Measurements from ENCODE around the gene HIGD1C.

- TF ChIP-seq CTCF (IDR thresholded peaks at IDR 0.05) (no peak), TEAD4 (CRISPR knock-in tag; IDR thresholded peaks at IDR 0.05) (no peak), IRF1 (CRISPR knock-in tag; IDR thresholded peaks at IDR 0.05) (no peak), ZNF423 (CRISPR knock-in tag; IDR thresholded peaks at IDR 0.05) (no peak), STAT6 (CRISPR knock-in tag; conservative IDR thresholded peaks at IDR 0.05; ENCODE audit: low read depth) (no peak), ZBTB43 (CRISPR knock-in tag; IDR thresholded peaks at IDR 0.05) (no peak), SP1 (CRISPR knock-in tag; conservative IDR thresholded peaks at IDR 0.05) (no peak), NR1H2 (CRISPR knock-in tag; IDR thresholded peaks at IDR 0.05) (no peak), MAX (CRISPR knock-in tag; IDR thresholded peaks at IDR 0.05) (no peak), ATF3 (CRISPR knock-in tag; conservative IDR thresholded peaks at IDR 0.05) (no peak), CBFB (CRISPR knock-in tag; IDR thresholded peaks at IDR 0.05; ENCODE audit: low read depth) (no peak)
Observed at GRCh38 chr12:51000245-51000644, 47.9 kb downstream of the HIGD1C start.

All from WTC11 (cell line).